ENCODE results near the gene PDS5B.
"Not testable (repeated sequence)": the region's sequence is repeated elsewhere in the genome, so short reads cannot be mapped to it uniquely, and the experiment has no call there.

The PDS5B gene

DNA sequence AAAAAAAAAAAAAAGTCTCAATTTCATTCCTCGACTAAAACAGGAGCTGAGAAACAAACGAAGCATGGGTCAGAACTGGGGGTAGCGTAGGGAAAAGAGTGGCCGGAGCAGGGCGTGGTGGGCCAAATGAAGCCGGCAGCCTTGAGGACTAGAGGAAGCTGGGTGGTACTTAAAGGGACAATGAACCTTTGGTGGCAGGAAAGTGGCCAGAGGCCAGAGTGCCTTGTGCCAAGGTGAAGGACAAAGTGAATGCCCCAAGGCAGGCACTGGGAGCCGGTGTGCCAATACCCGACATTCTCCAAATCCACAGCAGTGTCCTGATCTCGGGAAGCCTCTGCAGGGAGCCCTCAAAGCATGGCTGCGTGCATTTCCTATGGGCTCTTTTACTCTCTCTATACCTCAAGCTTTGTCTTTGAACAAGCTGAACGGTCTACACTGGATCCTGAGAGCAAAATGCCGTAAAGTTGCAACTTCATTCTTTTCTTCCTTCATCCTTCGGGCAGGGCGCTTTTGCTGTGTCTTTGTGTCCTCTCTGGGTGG lies 235.0 kb downstream of the PDS5B start:
- DNase-seq: no peak

DNA sequence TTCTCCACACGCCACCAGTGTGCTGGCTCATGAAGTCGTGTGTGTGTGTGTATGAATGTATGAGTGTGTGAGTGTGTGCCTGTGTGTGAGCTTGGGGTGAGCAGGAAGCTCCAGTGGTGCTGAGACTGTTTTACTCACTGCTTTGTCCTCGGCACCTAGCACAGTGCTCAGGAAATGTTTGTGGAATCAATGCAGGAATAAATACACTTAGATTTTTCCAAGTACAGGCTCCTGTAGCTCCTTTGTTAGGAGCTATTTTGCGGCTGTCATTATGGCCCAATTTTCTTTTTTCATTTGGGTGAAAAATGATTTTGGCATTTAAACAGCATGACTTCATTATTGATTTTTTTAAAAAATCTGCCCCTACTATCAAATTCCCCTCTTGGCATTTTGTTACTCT lies 236.5 kb downstream of the PDS5B start:
- no peak for DNase-seq

DNA sequence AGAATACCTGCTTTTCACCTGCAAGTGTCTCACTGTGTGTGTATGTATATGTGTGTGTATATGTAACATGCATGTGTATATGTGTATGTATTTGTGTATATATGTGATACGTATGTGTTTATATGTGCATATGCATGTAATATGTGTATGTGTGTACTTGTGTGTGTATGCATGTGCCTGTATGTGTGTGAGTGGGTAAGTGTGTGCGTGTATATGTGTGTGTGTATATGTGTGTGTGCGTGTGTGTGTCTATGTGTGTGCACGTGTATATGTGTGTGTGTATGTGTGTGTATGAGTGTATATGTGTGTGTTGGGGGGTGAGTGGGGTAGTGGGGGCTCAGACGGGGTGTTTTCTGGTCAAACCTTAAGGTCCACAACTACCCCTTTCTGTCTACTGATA lies 237.3 kb downstream of the PDS5B start:
- DNase-seq: no peak

DNA sequence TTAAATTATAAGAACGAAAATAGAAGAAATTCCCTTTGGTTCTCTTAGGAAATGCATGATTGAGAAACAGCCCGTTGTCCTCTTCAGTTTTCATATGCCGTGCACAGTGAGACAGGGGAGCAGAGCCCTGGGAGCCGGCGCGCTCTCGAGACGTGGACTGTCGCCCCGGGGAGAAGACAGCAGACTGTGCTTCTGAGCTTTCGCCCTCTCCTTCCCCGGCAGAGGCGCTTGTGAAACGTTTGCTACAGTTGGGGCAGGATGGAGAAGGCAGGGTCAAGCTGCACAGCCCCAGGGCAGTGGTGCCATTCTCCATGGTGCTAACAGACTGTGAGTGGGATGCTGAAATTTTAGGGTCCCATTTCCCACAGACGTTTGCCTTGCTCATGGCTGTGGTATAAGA lies 237.8 kb downstream of the PDS5B start:
- no peak for DNase-seq

DNA sequence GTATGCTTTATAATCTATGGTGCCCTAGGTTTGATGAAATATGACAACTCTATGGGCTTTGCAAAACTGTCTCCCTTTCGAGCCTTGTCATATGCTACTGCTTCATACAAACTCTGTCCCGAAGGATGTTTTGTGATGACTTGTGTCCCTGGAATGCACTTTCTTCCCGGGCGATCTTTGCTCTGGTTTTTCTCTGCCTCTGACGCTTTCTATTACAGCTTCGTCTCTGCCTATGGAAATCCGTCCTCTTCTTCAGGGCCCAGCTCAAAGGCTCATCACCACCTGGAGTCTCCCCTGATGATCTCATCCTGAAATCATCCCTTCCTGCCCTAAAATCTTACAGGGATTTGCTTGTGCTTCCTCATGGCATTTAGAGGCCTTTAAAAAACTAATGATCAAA lies 238.4 kb downstream of the PDS5B start:
- DNase-seq: no peak

DNA sequence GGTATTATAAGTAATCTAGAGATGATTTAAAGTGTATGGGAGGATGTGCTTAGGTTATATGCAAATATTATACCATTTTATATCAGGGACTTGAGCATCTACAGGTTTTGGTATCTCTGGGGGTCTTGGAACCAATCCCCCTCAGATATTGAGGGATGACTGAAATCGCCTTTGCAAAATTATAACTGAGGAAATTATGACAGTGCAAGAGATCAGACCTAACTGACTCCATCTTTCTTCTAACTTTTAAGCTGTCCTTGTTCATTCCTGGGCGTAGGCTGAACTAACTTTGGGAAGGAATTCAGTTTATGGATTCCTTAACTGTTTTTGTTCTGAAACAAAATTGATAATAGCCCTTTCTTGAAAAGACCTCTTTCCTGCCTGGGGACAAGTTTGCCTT lies 239.2 kb downstream of the PDS5B start:
- DNase-seq: no peak

DNA sequence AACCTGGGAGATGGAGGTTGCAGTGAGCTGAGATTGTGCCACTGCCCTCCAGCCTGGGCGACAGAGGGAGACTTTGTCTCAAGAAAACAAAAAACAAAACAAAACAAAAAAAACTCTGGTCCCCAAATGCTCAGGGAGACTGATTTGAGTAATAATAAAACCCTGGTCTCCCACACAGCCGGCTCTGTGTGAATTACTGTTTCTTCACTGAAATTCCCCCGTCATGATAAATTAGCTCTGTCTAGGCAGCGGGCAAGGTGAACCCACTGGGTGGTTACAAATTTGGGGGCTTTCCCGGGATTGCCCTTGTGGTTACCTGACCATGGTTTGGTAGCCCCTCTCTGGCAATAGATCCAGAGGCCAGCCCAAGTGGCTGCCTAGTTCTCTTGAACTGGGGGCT lies 240.1 kb downstream of the PDS5B start:
- not testable (repeated sequence) for DNase-seq

All from activated naive CD4-positive, alpha-beta T cell (primary cell).